WTC11 (cell line): ENCODE data around the gene VAV2. TPM values are rescaled to one million over a fixed set of nuclear protein-coding genes. Genes with fewer than 3 reads are reported as not detected.

Experiments
- ATAC-seq: fragments of 200-7000 bp; cut with Tn5 transposase; 2 replicates; pipeline ENCODE4 v1.10.0; 2021; ENCODE audit warnings: mild to moderate bottlenecking, moderate library complexity
- CTCF ChIA-PET: fragments of 300-600 bp; sonication (Branson Sonifier 250); formaldehyde crosslinking; loops from one replicate; lab custom pipeline; 2021; ENCODE audit warnings: antibody characterized with exemption; lab: Charles Lee
- POLR2A ChIA-PET: fragments of 350-600 bp; sonication (Branson Sonifier 250); formaldehyde crosslinking; loops from one replicate; lab custom pipeline; 2021; ENCODE audit warnings: antibody characterized with exemption; lab: Charles Lee
- DNase-seq: peaks from one replicate; pipeline ENCODE4 v3.0.0; 2021; ENCODE audit warnings: low spot score
- H3K27ac Mint-ChIP-seq: 2 replicates; pipeline ENCODE4 v1.8.0; 2021; ENCODE audit warnings: mixed read lengths
- H3K27me3 Mint-ChIP-seq: 2 replicates; pipeline ENCODE4 v1.8.0; 2021; ENCODE audit warnings: low read depth, mild to moderate bottlenecking, moderate library complexity, mixed read lengths
- H3K36me3 Mint-ChIP-seq: 2 replicates; pipeline ENCODE4 v1.8.0; 2021; ENCODE audit warnings: mixed read lengths
- H3K4me1 Mint-ChIP-seq: 2 replicates; pipeline ENCODE4 v1.8.0; 2022; ENCODE audit warnings: mixed read lengths
- H3K4me3 Mint-ChIP-seq: 2 replicates; pipeline ENCODE4 v1.8.0; 2021; ENCODE audit warnings: mild to moderate bottlenecking, moderate library complexity, mixed read lengths
- H3K9me3 Mint-ChIP-seq: 2 replicates; pipeline ENCODE4 v1.8.0; 2021; ENCODE audit warnings: mixed read lengths
- ESRRA ChIP-seq: sonication (generic); formaldehyde crosslinking; IDR thresholded peaks from 2 replicates; pipeline ENCODE4 v1.8.1; 2022; ENCODE audit warnings: mild to moderate bottlenecking, missing genetic modification reagents, borderline replicate concordance
- GABPB1 ChIP-seq: sonication (generic); formaldehyde crosslinking; IDR thresholded peaks from 2 replicates; pipeline ENCODE4 v1.8.1; 2023; ENCODE audit warnings: mild to moderate bottlenecking, missing genetic modification reagents
- GRHL2 ChIP-seq: fragments of 250-450 bp; sonication (Bioruptor Pico); IDR thresholded peaks from 2 replicates; pipeline ENCODE4 v1.8.0; 2022; ENCODE audit warnings: mild to moderate bottlenecking, moderate library complexity; ENCODE audit not compliant: insufficient replicate concordance, severe bottlenecking
- NFE2L1 ChIP-seq: sonication (generic); formaldehyde crosslinking; IDR thresholded peaks from 2 replicates; pipeline ENCODE4 v1.8.1; 2023; ENCODE audit warnings: missing genetic modification reagents
- total RNA-seq: library from RNA; stranded (reverse); gene quantifications from 3 replicates; pipeline ENCODE4 v1.2.3, GENCODE V29; 2021
- TF ChIP-seq, protein P1 (sequence below): fragments of 250-450 bp; sonication (Bioruptor Pico); conservative IDR thresholded peaks from 2 replicates; pipeline ENCODE4 v1.9.0; 2021; ENCODE audit warnings: mild to moderate bottlenecking
- TF ChIP-seq, protein P2 (sequence below): sonication (generic); formaldehyde crosslinking; IDR thresholded peaks from 2 replicates; pipeline ENCODE4 v1.8.1; 2023; ENCODE audit warnings: mild to moderate bottlenecking, missing genetic modification reagents
- TF ChIP-seq, protein P3 (sequence below): fragments of 250-450 bp; sonication (Bioruptor Pico); IDR thresholded peaks from 2 replicates; pipeline ENCODE4 v1.9.0; 2021; ENCODE audit warnings: mild to moderate bottlenecking
- TF ChIP-seq, protein P4 (sequence below): sonication (generic); formaldehyde crosslinking; IDR thresholded peaks from 2 replicates; pipeline ENCODE4 v1.8.1; 2023; ENCODE audit warnings: mild to moderate bottlenecking, missing genetic modification reagents, moderate library complexity
- TF ChIP-seq, protein P5 (sequence below): fragments of 200-600 bp; IDR thresholded peaks from 2 replicates; pipeline ENCODE4 v1.8.0; 2022; ENCODE audit warnings: antibody characterized with exemption

VAV2 gene
- total RNA-seq, 1 experiment from 2014 or later: 39.7 TPM

DNA sequence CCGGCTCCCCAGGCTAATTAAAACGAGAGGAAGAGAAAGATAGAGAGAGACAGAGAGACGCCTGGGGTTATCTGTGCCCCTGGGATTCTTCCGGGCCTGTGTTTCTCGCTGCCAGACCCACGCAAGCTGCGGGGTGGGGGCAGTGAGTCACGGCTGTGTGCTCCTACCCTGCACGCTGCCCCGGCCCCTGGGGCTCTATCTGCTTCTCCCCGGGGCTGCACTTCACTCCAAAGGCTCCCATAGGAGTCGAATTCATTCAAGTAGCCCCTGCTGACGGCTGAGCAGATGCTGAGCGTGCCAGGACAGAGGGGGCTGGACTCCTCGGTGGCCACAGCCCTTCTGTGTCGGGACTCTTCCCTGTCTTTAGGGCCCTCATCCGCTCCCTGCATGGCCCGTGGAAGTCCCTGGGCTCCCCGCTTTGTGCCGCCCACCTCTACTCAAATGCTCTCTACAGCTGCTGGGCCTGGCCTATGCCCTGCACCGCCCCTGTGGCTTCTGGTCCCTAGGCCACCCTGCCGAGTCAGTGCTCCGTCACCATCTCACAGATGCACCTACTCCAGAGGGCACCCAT lies 276.7 kb downstream of the VAV2 start (continued):
- no peak for TF ChIP-seq GRHL2 (CRISPR knock-in tag)
- TF ChIP-seq, protein P1, sequence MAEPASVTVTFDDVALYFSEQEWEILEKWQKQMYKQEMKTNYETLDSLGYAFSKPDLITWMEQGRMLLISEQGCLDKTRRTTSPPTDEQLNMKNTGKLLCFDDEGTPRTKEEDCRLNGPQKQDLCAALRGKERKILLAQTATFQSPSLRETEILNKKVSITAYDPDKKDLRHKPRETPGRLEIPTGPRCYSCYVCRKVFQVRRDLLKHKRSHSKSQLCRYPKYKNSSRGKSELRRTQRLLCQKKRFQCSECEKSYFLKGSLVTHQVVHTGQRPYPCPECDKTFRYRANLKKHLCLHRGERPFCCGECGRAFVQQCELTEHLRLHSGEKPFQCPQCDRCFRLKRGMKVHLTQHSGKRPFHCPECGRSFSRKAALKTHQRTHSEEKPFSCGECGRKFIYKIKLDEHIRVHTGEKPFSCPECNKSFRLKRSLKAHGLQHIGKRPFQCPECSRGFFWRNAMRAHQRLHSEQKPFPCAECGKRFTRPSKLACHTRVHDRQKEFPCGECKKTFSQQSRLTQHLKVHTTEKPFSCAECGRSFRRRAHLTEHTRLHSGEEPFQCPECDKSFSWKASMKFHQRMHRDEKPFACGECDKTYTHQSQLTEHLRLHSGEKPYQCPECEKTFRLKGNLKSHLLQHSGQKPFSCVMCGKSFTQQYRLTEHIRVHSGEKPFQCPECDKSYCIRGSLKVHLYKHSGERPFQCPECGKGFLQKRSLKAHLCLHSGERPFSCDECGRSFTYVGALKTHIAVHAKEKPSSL (CRISPR knock-in tag): no peak
- no peak for TF ChIP-seq ESRRA (CRISPR knock-in tag)
- TF ChIP-seq, protein P2, sequence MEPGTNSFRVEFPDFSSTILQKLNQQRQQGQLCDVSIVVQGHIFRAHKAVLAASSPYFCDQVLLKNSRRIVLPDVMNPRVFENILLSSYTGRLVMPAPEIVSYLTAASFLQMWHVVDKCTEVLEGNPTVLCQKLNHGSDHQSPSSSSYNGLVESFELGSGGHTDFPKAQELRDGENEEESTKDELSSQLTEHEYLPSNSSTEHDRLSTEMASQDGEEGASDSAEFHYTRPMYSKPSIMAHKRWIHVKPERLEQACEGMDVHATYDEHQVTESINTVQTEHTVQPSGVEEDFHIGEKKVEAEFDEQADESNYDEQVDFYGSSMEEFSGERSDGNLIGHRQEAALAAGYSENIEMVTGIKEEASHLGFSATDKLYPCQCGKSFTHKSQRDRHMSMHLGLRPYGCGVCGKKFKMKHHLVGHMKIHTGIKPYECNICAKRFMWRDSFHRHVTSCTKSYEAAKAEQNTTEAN (CRISPR knock-in tag): no peak
- TF ChIP-seq, protein P3, sequence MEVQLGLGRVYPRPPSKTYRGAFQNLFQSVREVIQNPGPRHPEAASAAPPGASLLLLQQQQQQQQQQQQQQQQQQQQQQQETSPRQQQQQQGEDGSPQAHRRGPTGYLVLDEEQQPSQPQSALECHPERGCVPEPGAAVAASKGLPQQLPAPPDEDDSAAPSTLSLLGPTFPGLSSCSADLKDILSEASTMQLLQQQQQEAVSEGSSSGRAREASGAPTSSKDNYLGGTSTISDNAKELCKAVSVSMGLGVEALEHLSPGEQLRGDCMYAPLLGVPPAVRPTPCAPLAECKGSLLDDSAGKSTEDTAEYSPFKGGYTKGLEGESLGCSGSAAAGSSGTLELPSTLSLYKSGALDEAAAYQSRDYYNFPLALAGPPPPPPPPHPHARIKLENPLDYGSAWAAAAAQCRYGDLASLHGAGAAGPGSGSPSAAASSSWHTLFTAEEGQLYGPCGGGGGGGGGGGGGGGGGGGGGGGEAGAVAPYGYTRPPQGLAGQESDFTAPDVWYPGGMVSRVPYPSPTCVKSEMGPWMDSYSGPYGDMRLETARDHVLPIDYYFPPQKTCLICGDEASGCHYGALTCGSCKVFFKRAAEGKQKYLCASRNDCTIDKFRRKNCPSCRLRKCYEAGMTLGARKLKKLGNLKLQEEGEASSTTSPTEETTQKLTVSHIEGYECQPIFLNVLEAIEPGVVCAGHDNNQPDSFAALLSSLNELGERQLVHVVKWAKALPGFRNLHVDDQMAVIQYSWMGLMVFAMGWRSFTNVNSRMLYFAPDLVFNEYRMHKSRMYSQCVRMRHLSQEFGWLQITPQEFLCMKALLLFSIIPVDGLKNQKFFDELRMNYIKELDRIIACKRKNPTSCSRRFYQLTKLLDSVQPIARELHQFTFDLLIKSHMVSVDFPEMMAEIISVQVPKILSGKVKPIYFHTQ: no peak

DNA sequence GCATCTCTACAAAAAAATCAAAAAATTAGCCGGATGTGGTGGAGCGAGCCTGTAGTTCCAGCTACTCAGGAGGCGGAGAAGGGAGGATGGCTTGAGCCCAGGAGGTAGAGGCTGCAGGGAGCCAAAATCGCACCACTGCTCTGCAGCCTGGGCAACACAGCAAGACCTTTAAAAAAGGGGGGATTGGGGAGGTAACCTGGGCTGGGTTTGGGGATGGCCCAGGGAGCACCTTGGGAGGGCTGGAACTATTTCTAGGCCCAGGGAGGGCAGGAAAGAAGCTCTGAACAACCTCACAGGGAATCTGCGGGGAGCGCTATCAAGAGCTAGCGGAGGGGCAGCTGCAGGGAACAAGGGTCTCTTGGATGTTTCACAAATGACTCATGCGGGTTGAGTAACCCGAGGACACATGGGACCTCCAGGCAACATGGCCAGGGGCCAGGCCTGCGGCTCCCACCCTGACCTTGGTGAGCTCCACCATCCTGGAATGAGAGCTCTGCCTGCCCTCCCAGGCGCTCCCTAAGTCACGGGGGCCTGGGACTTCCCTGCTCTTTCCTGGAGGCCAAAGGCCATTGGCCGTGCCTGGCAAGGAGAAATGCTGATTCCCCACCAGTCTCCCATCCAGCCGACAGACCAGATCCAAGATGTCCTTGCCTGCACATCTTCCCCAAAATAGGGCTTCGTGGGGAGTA lies 277.4 kb downstream of the VAV2 start:
- no peak for ATAC-seq
- Mint-ChIP-seq H3K27ac (0 out of 2 replicates have a peak overlapping the region, but pooled peaks have one; percentile 49), H3K27me3 (no peaks in the 10 kb centered on the region), H3K4me1 (peaks cover 5% of the 10 kb centered on the region), H3K9me3 (no peaks in the 10 kb centered on the region), H3K4me3 (no peak overlapping the region), H3K36me3 (no peaks in the 10 kb centered on the region)
- ChIA-PET CTCF (interaction anchor here (0.8 to 4.1 kb wide), 17 partner anchors 12 to 192 kb away, joined by 3 to 17 read pairs (median 4); partner anchors contain the start of genes FAM163B and SARDH), POLR2A (interaction anchor here (0.6 kb wide), 1 partner anchor 246 kb away, joined by 3 read pairs; no protein-coding TSS in a partner anchor)
- no peak for DNase-seq
- TF ChIP-seq, protein P1 (CRISPR knock-in tag): no peak
- TF ChIP-seq NFE2L1 (CRISPR knock-in tag) (no peak), GABPB1 (CRISPR knock-in tag) (peak; percentile 65; the same call in 1 of the 2 replicates)
- TF ChIP-seq, protein P4, sequence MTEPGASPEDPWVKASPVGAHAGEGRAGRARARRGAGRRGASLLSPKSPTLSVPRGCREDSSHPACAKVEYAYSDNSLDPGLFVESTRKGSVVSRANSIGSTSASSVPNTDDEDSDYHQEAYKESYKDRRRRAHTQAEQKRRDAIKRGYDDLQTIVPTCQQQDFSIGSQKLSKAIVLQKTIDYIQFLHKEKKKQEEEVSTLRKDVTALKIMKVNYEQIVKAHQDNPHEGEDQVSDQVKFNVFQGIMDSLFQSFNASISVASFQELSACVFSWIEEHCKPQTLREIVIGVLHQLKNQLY: no peak
- TF ChIP-seq, protein P5, sequence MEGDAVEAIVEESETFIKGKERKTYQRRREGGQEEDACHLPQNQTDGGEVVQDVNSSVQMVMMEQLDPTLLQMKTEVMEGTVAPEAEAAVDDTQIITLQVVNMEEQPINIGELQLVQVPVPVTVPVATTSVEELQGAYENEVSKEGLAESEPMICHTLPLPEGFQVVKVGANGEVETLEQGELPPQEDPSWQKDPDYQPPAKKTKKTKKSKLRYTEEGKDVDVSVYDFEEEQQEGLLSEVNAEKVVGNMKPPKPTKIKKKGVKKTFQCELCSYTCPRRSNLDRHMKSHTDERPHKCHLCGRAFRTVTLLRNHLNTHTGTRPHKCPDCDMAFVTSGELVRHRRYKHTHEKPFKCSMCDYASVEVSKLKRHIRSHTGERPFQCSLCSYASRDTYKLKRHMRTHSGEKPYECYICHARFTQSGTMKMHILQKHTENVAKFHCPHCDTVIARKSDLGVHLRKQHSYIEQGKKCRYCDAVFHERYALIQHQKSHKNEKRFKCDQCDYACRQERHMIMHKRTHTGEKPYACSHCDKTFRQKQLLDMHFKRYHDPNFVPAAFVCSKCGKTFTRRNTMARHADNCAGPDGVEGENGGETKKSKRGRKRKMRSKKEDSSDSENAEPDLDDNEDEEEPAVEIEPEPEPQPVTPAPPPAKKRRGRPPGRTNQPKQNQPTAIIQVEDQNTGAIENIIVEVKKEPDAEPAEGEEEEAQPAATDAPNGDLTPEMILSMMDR: no peak
